SK-N-SH treated with all-trans-retinoic acid at 6 μM for 48 hours (cell line): ENCODE measurements around the gene TLR7.

ENCODE experiments used
- ATAC-seq: fragments of 200-7000 bp; cut with Tn5 transposase; 3 replicates; pipeline ENCODE4 v1.9.1; 2020; ENCODE audit warnings: mild to moderate bottlenecking, moderate library complexity
- ARNTL ChIP-seq: fragments of 450-650 bp; formaldehyde crosslinking; IDR thresholded peaks from 2 replicates; pipeline ENCODE4 v1.5.0; 2020; ENCODE audit warnings: low read depth, mild to moderate bottlenecking, moderate library complexity, borderline replicate concordance
- BACH2 ChIP-seq: fragments of 250-450 bp; sonication (Bioruptor Pico); IDR thresholded peaks from 2 replicates; pipeline ENCODE4 v1.9.0; 2021; ENCODE audit warnings: mild to moderate bottlenecking, borderline replicate concordance
- CREB5 ChIP-seq: fragments of 250-450 bp; sonication (Bioruptor Pico); IDR thresholded peaks from 2 replicates; pipeline ENCODE4 v1.5.1; 2020; ENCODE audit warnings: low read depth, mild to moderate bottlenecking, moderate library complexity
- CSDC2 ChIP-seq: fragments of 250-450 bp; sonication (Bioruptor Pico); IDR thresholded peaks from 2 replicates; pipeline ENCODE4 v1.5.0; 2020; ENCODE audit warnings: mild to moderate bottlenecking, moderate library complexity
- GLIS3 ChIP-seq: fragments of 250-450 bp; sonication (Bioruptor Pico); IDR thresholded peaks from 2 replicates; pipeline ENCODE4 v1.5.0; 2020; ENCODE audit warnings: mild to moderate bottlenecking, moderate library complexity
- ISL1 ChIP-seq: fragments of 250-450 bp; sonication (Bioruptor Pico); IDR thresholded peaks from 2 replicates; pipeline ENCODE4 v2.1.2; 2022; ENCODE audit warnings: mild to moderate bottlenecking, moderate library complexity
- PATZ1 ChIP-seq: fragments of 250-450 bp; sonication (Bioruptor Pico); IDR thresholded peaks from 2 replicates; pipeline ENCODE4 v1.8.0; 2020; ENCODE audit warnings: mild to moderate bottlenecking, moderate library complexity, borderline replicate concordance
- POU6F1 ChIP-seq: fragments of 250-450 bp; sonication (Bioruptor Pico); IDR thresholded peaks from 2 replicates; pipeline ENCODE4 v1.8.0; 2021; ENCODE audit warnings: low read depth, mild to moderate bottlenecking, moderate library complexity, borderline replicate concordance
- PPARA ChIP-seq: fragments of 250-450 bp; sonication (Bioruptor Pico); IDR thresholded peaks from 2 replicates; pipeline ENCODE4 v1.5.0; 2020; ENCODE audit warnings: mild to moderate bottlenecking, borderline replicate concordance
- RARB ChIP-seq: fragments of 250-450 bp; sonication (Bioruptor Pico); IDR thresholded peaks from 2 replicates; pipeline ENCODE4 v1.8.0; 2021; ENCODE audit warnings: mild to moderate bottlenecking, moderate library complexity
- SNAI2 ChIP-seq: fragments of 250-450 bp; sonication (Bioruptor Pico); IDR thresholded peaks from 2 replicates; pipeline ENCODE4 v1.5.0; 2020; ENCODE audit warnings: mild to moderate bottlenecking, moderate library complexity
- TCF4 ChIP-seq: fragments of 250-450 bp; sonication (Bioruptor Pico); IDR thresholded peaks from 2 replicates; pipeline ENCODE4 v1.8.0; 2021; ENCODE audit warnings: mild to moderate bottlenecking, moderate library complexity, borderline replicate concordance
- TOX ChIP-seq: fragments of 250-450 bp; sonication (Bioruptor Pico); IDR thresholded peaks from 2 replicates; pipeline ENCODE4 v1.8.0; 2021; ENCODE audit warnings: mild to moderate bottlenecking, moderate library complexity, borderline replicate concordance
- TSHZ2 ChIP-seq: fragments of 250-450 bp; sonication (Bioruptor Pico); IDR thresholded peaks from 2 replicates; pipeline ENCODE4 v1.5.0; 2020; ENCODE audit warnings: mild to moderate bottlenecking, moderate library complexity
- ZC3H10 ChIP-seq: fragments of 250-450 bp; sonication (Bioruptor Pico); IDR thresholded peaks from 2 replicates; pipeline ENCODE4 v1.5.1; 2021; ENCODE audit warnings: mild to moderate bottlenecking, moderate library complexity
- ZFP3 ChIP-seq: fragments of 250-450 bp; sonication (Bioruptor Pico); IDR thresholded peaks from 2 replicates; pipeline ENCODE4 v1.5.0; 2020; ENCODE audit warnings: mild to moderate bottlenecking, moderate library complexity
- ZFP30 ChIP-seq: fragments of 450-650 bp; formaldehyde crosslinking; IDR thresholded peaks from 2 replicates; pipeline ENCODE4 v1.5.0; 2022; ENCODE audit warnings: mild to moderate bottlenecking, moderate library complexity
- ZNF565 ChIP-seq: fragments of 450-650 bp; formaldehyde crosslinking; conservative IDR thresholded peaks from 2 replicates; pipeline ENCODE4 v1.5.0; 2020; ENCODE audit warnings: low read depth, mild to moderate bottlenecking, moderate library complexity
- ZNF70 ChIP-seq: fragments of 450-650 bp; formaldehyde crosslinking; IDR thresholded peaks from 2 replicates; pipeline ENCODE4 v1.5.0; 2020; ENCODE audit warnings: mild to moderate bottlenecking, moderate library complexity

Gene TLR7

GRCh38 chrX:12898073-12898472 is 31.2 kb downstream of the TLR7 start:
- ATAC-seq, result no peak
- TF ChIP-seq TCF4 (CRISPR knock-in tag), result no peak
- TF ChIP-seq, all 23 proteins: peak for 0

- no peak for ATAC-seq
- TF ChIP-seq ARNTL (no peak), GLIS3 (CRISPR knock-in tag) (no peak)
Observed at GRCh38 chrX:12899506-12899905, 32.6 kb downstream of the TLR7 start.

- TF ChIP-seq SNAI2, result no peak
- TF ChIP-seq ZFP30 (CRISPR knock-in tag), result no peak
- TF ChIP-seq POU6F1 (CRISPR knock-in tag), result no peak
- no peak for TF ChIP-seq BACH2
- no peak for TF ChIP-seq RARB
- TF ChIP-seq TOX, result no peak
- TF ChIP-seq ZNF565, result no peak
- no peak for TF ChIP-seq GLIS3 (CRISPR knock-in tag)
- no peak for TF ChIP-seq PPARA (CRISPR knock-in tag)
- no peak for TF ChIP-seq TSHZ2
- no peak for TF ChIP-seq ZNF70
- TF ChIP-seq PATZ1 (CRISPR knock-in tag), result no peak
- no peak for TF ChIP-seq ARNTL
- peak; percentile 91 for ATAC-seq
Observed at GRCh38 chrX:12901486-12901885, 34.6 kb downstream of the TLR7 start.

GRCh38 chrX:12903646-12904045 is 36.8 kb downstream of the TLR7 start:
- TF ChIP-seq CSDC2 (CRISPR knock-in tag) (no peak), ZNF70 (no peak), ZFP3 (no peak), TOX (no peak), PATZ1 (CRISPR knock-in tag) (no peak), RARB (no peak), BACH2 (no peak), ISL1 (no peak), CREB5 (CRISPR knock-in tag) (no peak), ZC3H10 (CRISPR knock-in tag) (no peak)
- TF ChIP-seq, all 23 proteins: peak for 0
- ATAC-seq, result no peak
